ENCODE measurements around the gene KCNG2. TPM values are rescaled to one million over a fixed set of nuclear protein-coding genes. Genes with fewer than 3 reads are reported as not detected.

KCNG2 gene
- total RNA-seq, 1 donor from 2014 or later = 0.51 TPM

- DNase-seq = no peak
These were observed 27.8 kb upstream of the KCNG2 start for GRCh38 chr18:79769698-79770500.

- no peak for DNase-seq
These were observed 27.3 kb upstream of the KCNG2 start for GRCh38 chr18:79770501-79770815.

GRCh38 chr18:79770826-79771225, 26.9 kb upstream of the KCNG2 start:
- DNase-seq = no peak

- DNase-seq = no peak
These were observed 26.2 kb upstream of the KCNG2 start for GRCh38 chr18:79771446-79772107.

- no peak for DNase-seq
These were observed 25.5 kb upstream of the KCNG2 start for GRCh38 chr18:79772108-79772864.

- DNase-seq = no peak
These were observed 24.7 kb upstream of the KCNG2 start for GRCh38 chr18:79772865-79773696.

- DNase-seq = no peak
These were observed 23.6 kb upstream of the KCNG2 start for GRCh38 chr18:79774111-79774510.

- DNase-seq = no peak
These were observed 22.1 kb upstream of the KCNG2 start for GRCh38 chr18:79775441-79776221.

- no peak for DNase-seq
These were observed 21.1 kb upstream of the KCNG2 start for GRCh38 chr18:79776674-79777073.

GRCh38 chr18:79778291-79778791, 19.4 kb upstream of the KCNG2 start:
- DNase-seq = no peak

- no peak for DNase-seq
These were observed 18.6 kb upstream of the KCNG2 start for GRCh38 chr18:79779021-79779699.

GRCh38 chr18:79779700-79780190, 18.0 kb upstream of the KCNG2 start:
- no peak for DNase-seq

GRCh38 chr18:79780547-79780946, 17.2 kb upstream of the KCNG2 start:
- no peak for DNase-seq

GRCh38 chr18:79781331-79781941, 16.3 kb upstream of the KCNG2 start:
- DNase-seq = no peak

GRCh38 chr18:79782566-79783308, 15.0 kb upstream of the KCNG2 start:
- DNase-seq = no peak

- no peak for DNase-seq
These were observed 13.4 kb upstream of the KCNG2 start for GRCh38 chr18:79784071-79784913.

GRCh38 chr18:79784965-79785770, 12.6 kb upstream of the KCNG2 start:
- no peak for DNase-seq

GRCh38 chr18:79785831-79786230, 11.9 kb upstream of the KCNG2 start:
- DNase-seq = no peak
